Measurements from ENCODE around the gene LRRC10B.

- TF ChIP-seq TAF1 (IDR thresholded peaks at IDR 0.05; ENCODE audit: borderline replicate concordance, insufficient read depth, low read length) (no peak), REST (IDR thresholded peaks at IDR 0.05; ENCODE audit: insufficient read depth in 1 of 2, low read depth in 2 of 2, low read length in 2 of 2) (no peak), POLR2AphosphoS5 (IDR thresholded peaks at IDR 0.05; ENCODE audit: low read depth, low read length) (no peak), FOXP2 (optimal IDR thresholded peaks at IDR 0.05; ENCODE audit: borderline replicate concordance, extremely low read depth, extremely low read length, insufficient read depth) (no peak)
Observed at GRCh38 chr11:61515686-61516085, 7.1 kb downstream of the LRRC10B start.
